HG02759 (cell line): ENCODE measurements around the gene NACC1.

Experiments used
- ATAC-seq: cut with Tn5 transposase; IDR thresholded peaks from one replicate; pipeline ENCODE4 v1.9.1; 2021; ENCODE audit warnings: mild to moderate bottlenecking, moderate library complexity; ENCODE audit not compliant: unreplicated experiment

Gene NACC1

DNA sequence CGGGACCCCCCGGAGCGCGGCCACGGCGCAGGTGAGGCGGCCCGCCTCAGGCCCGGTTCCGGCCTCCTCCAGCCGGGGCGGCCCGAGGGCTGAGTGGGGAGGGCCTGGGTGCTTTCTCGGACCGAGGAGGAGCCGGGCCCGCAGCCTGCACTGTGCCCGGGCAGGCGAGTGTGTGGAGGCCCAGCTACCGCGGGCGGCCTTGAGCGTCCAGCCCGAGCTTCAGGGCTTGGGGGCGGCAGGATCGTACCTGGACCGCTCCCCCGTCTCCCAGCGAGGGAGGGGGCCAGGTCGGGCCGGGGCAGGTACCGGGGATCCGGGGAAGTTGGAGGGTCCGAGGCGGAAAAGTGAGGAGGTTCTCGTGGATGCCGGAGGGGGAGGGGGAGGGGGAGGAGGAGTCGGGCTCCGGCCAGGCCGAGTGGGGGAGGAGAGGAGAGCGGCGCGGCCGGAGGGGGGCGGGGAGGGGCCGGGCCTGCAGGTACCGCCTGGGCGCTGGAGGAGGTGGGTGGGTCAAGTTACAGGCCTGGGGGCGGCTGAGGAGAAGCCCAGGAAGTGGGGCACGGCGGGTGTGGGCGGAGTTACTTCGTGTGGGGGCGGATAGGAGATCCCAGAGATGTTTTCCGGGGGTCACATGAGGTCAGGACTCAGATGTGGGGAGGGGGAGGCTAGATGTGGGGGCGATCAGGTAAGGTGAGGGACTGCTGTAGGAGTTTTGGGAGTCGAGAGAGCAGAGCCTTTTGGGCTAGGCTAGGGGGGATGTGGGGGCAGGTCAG, 545 bp downstream of the NACC1 start:
- ATAC-seq: peak; percentile 8

- no peak for ATAC-seq
Observed at GRCh38 chr19:13119627-13120026, 1.6 kb downstream of the NACC1 start.

- no peak for ATAC-seq
Observed at GRCh38 chr19:13120031-13120430, 2.0 kb downstream of the NACC1 start.

DNA sequence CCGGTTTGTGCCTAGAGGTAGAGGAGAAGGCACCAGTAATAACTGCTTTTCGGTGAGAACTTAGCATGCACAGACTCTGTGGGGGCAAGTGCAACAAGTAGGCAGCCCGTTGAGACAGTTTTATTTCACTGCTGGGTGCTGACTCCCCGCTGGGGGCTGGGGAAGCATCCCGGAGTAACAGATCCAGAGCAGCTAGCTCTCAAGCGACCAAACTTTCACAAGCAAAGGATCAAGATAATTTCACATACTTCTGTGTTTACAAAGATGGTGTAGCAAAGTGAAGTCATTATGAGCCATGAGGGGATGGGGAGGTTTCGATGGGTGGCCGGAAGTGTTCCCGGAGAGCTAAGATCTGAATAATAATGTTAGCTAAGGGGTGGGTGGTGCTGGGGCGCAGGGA, 2.8 kb downstream of the NACC1 start:
- no peak for ATAC-seq

- no peak for ATAC-seq
Observed at GRCh38 chr19:13121551-13122274, 3.6 kb downstream of the NACC1 start.

- no peak for ATAC-seq
Observed at GRCh38 chr19:13122275-13122878, 4.3 kb downstream of the NACC1 start.

- ATAC-seq: no peak
Observed at GRCh38 chr19:13122980-13123957, 5.2 kb downstream of the NACC1 start.

DNA sequence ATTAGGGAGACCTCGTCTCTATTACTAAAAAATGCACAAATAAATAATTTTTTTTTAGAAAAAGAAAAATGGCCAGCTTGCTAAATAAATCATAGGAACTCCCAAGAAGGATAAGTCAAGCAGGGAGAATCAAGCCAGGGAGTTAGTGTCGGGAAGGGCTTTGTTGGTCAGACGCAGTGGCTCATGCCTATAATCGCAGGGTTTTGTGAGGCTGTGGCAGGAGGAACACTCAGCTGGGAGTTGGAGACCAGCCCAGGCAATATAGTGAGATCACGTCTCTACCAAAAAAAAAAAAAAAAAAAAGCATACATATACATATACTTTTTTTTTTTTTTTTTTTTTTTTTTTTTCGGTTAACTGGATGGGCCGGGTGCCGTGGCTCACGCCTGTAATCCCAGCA, 9.0 kb downstream of the NACC1 start:
- no peak for ATAC-seq

- ATAC-seq: no peak
Observed at GRCh38 chr19:13127811-13128575, 9.9 kb downstream of the NACC1 start.

GRCh38 chr19:13128583-13128982, 10.5 kb downstream of the NACC1 start:
- no peak for ATAC-seq

DNA sequence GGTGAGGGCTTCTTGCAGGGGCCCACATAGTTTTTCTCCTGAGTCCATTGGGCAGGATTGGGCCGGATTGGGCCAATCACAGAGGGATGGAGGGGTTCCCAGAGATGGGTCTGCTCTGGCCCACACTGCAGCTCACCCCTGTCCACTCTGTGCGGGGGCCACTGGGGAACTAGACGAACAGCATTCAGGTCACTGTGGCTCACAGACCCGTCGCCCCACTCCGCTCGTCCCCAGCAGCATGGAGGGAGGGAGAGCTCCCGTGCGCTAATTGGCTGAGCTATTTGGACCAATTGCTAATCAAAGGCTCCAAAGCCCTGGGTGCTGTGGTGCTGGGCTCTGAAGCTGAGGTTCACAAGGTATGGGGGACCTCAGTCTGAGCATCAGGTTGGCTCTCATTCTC, 11.3 kb downstream of the NACC1 start:
- no peak for ATAC-seq

DNA sequence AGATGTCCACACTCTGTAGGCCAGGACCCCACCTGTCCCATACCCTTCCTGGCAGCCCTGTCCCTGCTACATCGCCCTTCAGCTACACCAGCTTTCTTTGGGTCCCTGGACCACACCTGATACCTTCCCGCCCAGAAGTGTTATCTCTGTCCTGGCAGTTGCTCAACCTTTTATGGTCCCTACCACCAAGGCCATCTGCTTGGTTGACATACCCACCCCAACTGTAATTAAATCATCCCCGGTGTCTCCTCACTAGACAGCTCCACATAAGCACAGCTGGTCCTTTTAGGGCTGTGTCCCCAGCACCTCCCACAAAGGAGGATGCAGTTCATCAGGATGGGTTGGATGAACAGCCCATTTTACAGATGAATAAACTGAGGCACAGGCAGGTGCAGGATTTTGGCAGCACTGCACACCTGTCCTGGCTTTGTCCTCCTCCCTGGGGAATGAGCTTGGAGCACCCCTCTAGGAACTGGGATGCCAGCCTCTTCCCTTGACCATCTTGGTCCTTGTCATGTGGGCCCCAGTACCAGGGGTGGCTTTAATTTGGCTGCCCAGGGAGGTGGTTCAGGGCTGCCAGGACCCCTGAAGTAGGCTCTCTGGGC, 12.9 kb downstream of the NACC1 start:
- ATAC-seq: no peak

DNA sequence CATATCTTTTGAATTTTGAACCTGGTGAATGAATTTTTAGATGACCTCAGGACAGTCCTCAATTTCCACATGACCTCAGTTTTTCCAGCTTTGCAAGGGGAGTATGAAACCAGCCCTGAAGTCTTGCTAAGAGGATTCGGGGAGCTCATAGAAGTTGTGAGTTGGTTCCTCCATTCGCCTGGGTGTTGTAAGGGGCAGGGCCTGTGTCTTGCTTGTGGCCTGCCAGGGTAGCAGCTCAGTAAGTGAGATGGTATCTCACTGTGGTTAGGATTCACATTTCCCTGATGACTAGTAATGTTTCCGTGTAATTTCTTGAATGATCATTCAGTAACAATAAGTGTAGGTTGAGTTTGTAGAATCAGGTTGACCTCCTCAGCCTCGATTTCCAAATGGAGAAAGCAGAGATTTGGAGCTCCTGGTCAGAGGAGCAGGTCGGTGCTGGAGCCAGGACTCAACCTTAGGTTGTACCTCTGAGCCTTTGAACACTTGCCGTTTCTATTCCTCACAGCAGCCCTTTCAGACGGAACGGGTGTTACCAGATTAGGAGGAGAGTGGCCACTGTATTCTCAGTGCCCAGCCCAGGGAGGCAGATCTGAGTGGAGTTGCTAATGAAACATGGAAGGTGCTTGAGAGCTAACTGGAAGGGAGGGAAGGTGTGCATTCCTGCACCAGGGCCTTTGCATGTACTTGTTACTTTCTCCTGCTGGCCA, 14.6 kb downstream of the NACC1 start:
- no peak for ATAC-seq

- no peak for ATAC-seq
Observed at GRCh38 chr19:13133241-13133870, 15.3 kb downstream of the NACC1 start.

- ATAC-seq: no peak
Observed at GRCh38 chr19:13134626-13135025, 16.6 kb downstream of the NACC1 start.

DNA sequence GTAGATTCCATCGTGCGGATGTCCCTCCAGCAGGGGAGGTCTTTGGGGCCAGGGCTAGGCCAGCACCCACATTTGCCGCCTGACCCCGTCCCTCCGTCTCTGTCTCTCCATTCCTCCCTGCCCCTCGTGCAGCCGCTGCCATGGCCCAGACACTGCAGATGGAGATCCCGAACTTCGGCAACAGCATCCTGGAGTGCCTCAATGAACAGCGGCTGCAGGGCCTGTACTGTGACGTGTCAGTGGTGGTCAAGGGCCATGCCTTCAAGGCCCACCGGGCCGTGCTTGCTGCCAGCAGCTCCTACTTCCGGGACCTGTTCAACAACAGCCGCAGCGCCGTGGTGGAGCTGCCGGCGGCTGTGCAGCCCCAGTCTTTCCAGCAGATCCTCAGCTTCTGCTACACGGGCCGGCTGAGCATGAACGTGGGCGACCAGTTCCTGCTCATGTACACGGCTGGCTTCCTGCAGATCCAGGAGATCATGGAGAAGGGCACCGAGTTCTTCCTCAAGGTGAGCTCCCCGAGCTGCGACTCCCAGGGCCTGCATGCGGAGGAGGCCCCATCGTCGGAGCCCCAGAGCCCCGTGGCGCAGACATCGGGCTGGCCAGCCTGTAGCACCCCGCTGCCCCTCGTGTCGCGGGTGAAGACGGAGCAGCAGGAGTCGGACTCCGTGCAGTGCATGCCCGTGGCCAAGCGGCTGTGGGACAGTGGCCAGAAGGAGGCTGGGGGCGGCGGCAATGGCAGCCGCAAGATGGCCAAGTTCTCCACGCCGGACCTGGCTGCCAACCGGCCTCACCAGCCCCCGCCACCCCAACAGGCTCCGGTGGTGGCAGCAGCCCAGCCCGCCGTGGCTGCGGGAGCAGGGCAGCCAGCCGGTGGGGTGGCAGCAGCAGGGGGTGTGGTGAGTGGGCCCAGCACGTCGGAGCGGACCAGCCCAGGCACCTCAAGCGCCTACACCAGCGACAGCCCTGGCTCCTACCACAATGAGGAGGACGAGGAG, 17.3 kb downstream of the NACC1 start:
- no peak for ATAC-seq

DNA sequence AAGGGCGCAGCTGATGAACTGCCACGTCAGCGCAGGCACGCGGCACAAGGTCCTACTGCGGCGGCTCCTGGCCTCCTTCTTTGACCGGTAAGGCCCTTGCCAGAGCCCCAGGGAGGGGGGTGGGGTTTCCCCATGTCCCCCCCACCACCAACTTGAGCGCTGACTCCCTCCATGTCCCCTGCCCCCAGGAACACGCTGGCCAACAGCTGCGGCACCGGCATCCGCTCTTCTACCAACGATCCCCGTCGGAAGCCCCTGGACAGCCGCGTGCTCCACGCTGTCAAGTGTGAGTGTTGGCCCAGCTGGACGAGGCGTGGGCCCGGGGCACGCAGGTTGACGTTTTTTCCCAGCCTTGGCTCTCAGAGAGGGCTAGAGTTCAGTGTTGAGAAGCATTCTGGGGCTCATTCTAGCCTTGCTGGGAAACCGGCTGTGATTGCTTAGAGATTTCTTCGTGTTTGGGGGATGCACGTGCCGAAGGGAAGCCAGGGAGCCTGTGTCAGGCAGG, 19.3 kb downstream of the NACC1 start:
- no peak for ATAC-seq
